Measurements from ENCODE around the gene LRRC14B. TPM values are rescaled to one million over a fixed set of nuclear protein-coding genes. Genes with fewer than 3 reads are reported as not detected.

Gene LRRC14B
- total RNA-seq, 1 experiment from 2014 or later: not detected

GRCh38 chr5:186091-187041, 4.9 kb upstream of the LRRC14B start:
- Histone ChIP-seq H3K4me1 (ENCODE audit: insufficient read depth, low read length, poor library complexity, severe bottlenecking) (peaks cover 3% of the 10 kb centered on the region), H3K9me3 (ENCODE audit: low read depth, low read length, poor library complexity, severe bottlenecking) (no peaks in the 10 kb centered on the region), H3K27me3 (replicated peaks; ENCODE audit: insufficient read depth, low read depth, low read length, poor library complexity) (no peaks in the 10 kb centered on the region), H3K27ac (ENCODE audit: low read depth, low read length, poor library complexity, severe bottlenecking) (no peak overlapping the region), H3K36me3 (ENCODE audit: insufficient read depth, low read length, poor library complexity, severe bottlenecking) (no peaks in the 10 kb centered on the region), H3K4me3 (ENCODE audit: low read depth, low read length, poor library complexity, severe bottlenecking) (no peak overlapping the region)
- intact Hi-C loops (cut with micrococcal nuclease; ENCODE audit: unreplicated experiment): no loop called here
- POLR2A ChIA-PET (ENCODE audit: low non-redundant PET): no interaction called here
- DNase-seq (ENCODE audit: low spot score): no peak
- CTCF ChIA-PET: no interaction called here
- TF ChIP-seq CTCF (conservative IDR thresholded peaks at IDR 0.05; ENCODE audit: low read depth, low read length): no peak
- no peak for TF ChIP-seq EZH2 (IDR thresholded peaks at IDR 0.05; ENCODE audit: borderline replicate concordance, low read depth, low read length, poor library complexity, severe bottlenecking)
- BruUV-seq (replicated peaks): no TSS peak

DNA sequence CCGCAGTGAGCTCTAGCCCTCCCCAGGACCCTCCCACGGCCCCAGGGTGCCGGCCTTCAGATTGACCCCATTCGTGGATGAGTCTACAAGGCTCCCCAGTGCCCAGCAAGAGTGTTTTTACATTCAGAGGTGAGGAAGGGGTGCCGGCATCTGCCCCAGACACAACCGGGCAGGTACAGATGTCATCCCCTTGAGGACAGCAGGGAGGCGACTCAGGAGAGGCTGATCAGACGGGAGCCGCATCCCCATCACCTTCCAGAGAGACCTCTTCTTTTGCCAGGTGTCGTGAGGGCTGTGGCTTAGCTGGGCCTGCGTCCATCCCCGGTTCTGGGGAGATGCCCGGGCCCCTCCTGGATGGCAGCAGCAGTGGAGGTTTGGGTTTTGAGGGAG, 4.3 kb upstream of the LRRC14B start:
- Histone ChIP-seq H3K27me3 (replicated peaks; ENCODE audit: insufficient read depth, low read depth, low read length, poor library complexity) (no peaks in the 10 kb centered on the region), H3K4me3 (ENCODE audit: low read depth, low read length, poor library complexity, severe bottlenecking) (no peak overlapping the region), H3K9me3 (ENCODE audit: low read depth, low read length, poor library complexity, severe bottlenecking) (no peaks in the 10 kb centered on the region), H3K36me3 (ENCODE audit: insufficient read depth, low read length, poor library complexity, severe bottlenecking) (no peaks in the 10 kb centered on the region), H3K4me1 (ENCODE audit: insufficient read depth, low read length, poor library complexity, severe bottlenecking) (peaks cover 3% of the 10 kb centered on the region), H3K27ac (ENCODE audit: low read depth, low read length, poor library complexity, severe bottlenecking) (no peak overlapping the region)
- CTCF ChIA-PET: no interaction called here
- intact Hi-C loops (cut with micrococcal nuclease; ENCODE audit: unreplicated experiment): no loop called here
- DNase-seq (ENCODE audit: low spot score): no peak
- no TSS peak for BruUV-seq (replicated peaks)
- TF ChIP-seq EZH2 (IDR thresholded peaks at IDR 0.05; ENCODE audit: borderline replicate concordance, low read depth, low read length, poor library complexity, severe bottlenecking): no peak
- no peak for TF ChIP-seq CTCF (conservative IDR thresholded peaks at IDR 0.05; ENCODE audit: low read depth, low read length)
- POLR2A ChIA-PET (ENCODE audit: low non-redundant PET): no interaction called here

DNA sequence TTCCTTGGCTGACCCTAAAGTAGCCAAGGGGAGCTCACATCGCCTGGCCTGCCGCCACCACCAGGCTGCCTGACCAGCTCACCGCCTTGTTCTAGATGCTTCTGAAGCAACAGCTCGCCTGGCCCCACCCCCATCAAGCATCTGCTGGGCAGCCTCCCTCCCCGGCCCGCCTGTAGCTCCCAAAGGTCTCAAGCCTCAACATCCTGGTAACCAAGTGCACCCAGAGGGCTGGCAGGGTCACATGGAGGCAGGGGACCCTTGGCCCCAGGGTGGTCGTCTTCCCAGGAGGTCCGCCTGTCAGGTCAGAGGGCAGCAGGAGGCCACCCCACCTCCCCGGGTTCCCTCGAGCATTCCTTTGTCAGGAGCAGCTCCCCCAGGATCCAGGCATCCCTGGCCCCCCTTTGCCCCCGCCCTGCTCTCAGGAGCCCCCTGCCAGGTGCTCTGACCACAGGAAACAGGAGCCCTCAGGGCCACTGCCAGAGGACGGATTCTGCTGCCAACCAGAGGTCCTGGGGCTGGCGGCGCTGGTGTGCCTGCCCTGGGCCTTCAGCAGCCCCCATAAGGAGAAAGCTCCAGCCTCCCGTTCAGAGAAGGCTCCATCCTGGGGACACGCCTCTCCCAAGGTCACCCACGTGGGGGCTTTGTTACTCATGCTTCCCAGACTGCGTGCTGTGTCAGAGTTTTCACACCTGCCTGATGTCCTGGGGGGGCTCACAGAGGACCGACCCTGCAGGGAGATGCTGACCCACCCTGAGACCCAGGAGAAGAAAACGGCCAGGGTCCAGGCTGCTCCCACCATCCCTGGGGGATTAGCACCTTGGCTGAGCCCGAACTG, 3.5 kb upstream of the LRRC14B start:
- TF ChIP-seq EZH2 (IDR thresholded peaks at IDR 0.05; ENCODE audit: borderline replicate concordance, low read depth, low read length, poor library complexity, severe bottlenecking) (no peak), CTCF (conservative IDR thresholded peaks at IDR 0.05; ENCODE audit: low read depth, low read length) (no peak)
- POLR2A ChIA-PET (ENCODE audit: low non-redundant PET): no interaction called here
- no peak overlapping the region for H3K4me3 ChIP-seq (ENCODE audit: low read depth, low read length, poor library complexity, severe bottlenecking)
- no TSS peak for BruUV-seq (replicated peaks)
- H3K36me3 ChIP-seq (ENCODE audit: insufficient read depth, low read length, poor library complexity, severe bottlenecking): no peaks in the 10 kb centered on the region
- CTCF ChIA-PET: interaction anchor here (1.1 to 1.5 kb wide), 2 partner anchors 238 to 259 kb away, joined by 3 to 5 read pairs; no protein-coding TSS in a partner anchor
- no peak for DNase-seq (ENCODE audit: low spot score)
- no peaks in the 10 kb centered on the region for H3K27me3 ChIP-seq (replicated peaks; ENCODE audit: insufficient read depth, low read depth, low read length, poor library complexity)
- H3K9me3 ChIP-seq (ENCODE audit: low read depth, low read length, poor library complexity, severe bottlenecking): no peaks in the 10 kb centered on the region
- H3K4me1 ChIP-seq (ENCODE audit: insufficient read depth, low read length, poor library complexity, severe bottlenecking): peaks cover 3% of the 10 kb centered on the region
- intact Hi-C loops (cut with micrococcal nuclease; ENCODE audit: unreplicated experiment): loop anchor here (2.0 kb wide), 1 partner anchor 243 kb away; no protein-coding TSS in a partner anchor
- no peak overlapping the region for H3K27ac ChIP-seq (ENCODE audit: low read depth, low read length, poor library complexity, severe bottlenecking)

Measured in A673 (cell line).